Peyer's patch (tissue), 4 donors: Measurements from ENCODE around the gene SEC16B.

Source experiments
- CTCF ChIP-seq, 6 experiments: fragments of 450-650 bp in 4 of 6; fragments of 200-600 bp in 2 of 6; sonication (generic) in 1 of 6; IDR thresholded peaks; one replicate each; pipeline ENCODE4 v1.5.1; 2017 to 2019; ENCODE audit warnings: antibody characterized with exemption in 6 of 6, mild to moderate bottlenecking in 3 of 6, moderate library complexity in 1 of 6
- POLR2A ChIP-seq, 2 donors: fragments of 450-650 bp; IDR thresholded peaks; one replicate each; pipeline ENCODE4 v1.5.1; 2017; ENCODE audit warnings: antibody characterized with exemption in 2 of 2, mild to moderate bottlenecking in 2 of 2, moderate library complexity in 2 of 2

GRCh38 chr1:177966199-177966598 is 3.7 kb downstream of the SEC16B start:
- no peak for TF ChIP-seq CTCF (IDR thresholded peaks at IDR 0.05)
- TF ChIP-seq POLR2A (IDR thresholded peaks at IDR 0.05) = no peak
